Cardiac muscle cell (in vitro differentiated cells and primary cell): ENCODE measurements around the gene DLGAP1. TPM values are rescaled to one million over a fixed set of nuclear protein-coding genes. Genes with fewer than 3 reads are reported as not detected.

Experiments
- DNase-seq, 2 donors: peaks; one replicate each; pipeline versions ENCODE4 v3.0.0 to v3.0.0-alpha.2; 2010 to 2017; ENCODE audit warnings: low read depth in 1 of 2, low spot score in 1 of 2
- H3K27ac ChIP-seq: fragments of 200-600 bp; sonication (generic); 2 replicates; pipeline ENCODE4 v1.5.1; 2016
- H3K27me3 ChIP-seq: fragments of 200-600 bp; sonication (generic); 2 replicates; pipeline ENCODE4 v1.6.0; 2016; ENCODE audit warnings: control low read depth
- H3K36me3 ChIP-seq: fragments of 200-600 bp; sonication (generic); 2 replicates; pipeline ENCODE4 v1.5.1; 2016; ENCODE audit warnings: control low read depth
- H3K4me1 ChIP-seq: fragments of 200-600 bp; sonication (generic); 2 replicates; pipeline ENCODE4 v1.8.1; 2017; ENCODE audit warnings: low read depth, mild to moderate bottlenecking, mixed run types
- H3K4me3 ChIP-seq: fragments of 200-600 bp; sonication (generic); 2 replicates; pipeline ENCODE4 v1.5.1; 2016; ENCODE audit warnings: mild to moderate bottlenecking
- H3K9me3 ChIP-seq: fragments of 200-600 bp; sonication (generic); 2 replicates; pipeline ENCODE4 v1.5.1; 2017; ENCODE audit warnings: low read depth, mild to moderate bottlenecking, control low read depth
- CTCF ChIP-seq: IDR thresholded peaks from 2 replicates; pipeline ENCODE4 v1.5.1; 2012; ENCODE audit warnings: low read depth, mild to moderate bottlenecking, low read length
- polyA plus RNA-seq: library from polyadenylated mRNA; unstranded; fragments of >200 nt; fragmentation: Nextera tagmentation; extraction: Ambion mirVana; gene quantifications from 2 replicates; pipeline ENCODE4 v1.2.1, GENCODE V29; 2016
- total RNA-seq: library from RNA; depleted of rRNA; stranded (reverse); fragments of >200 nt; gene quantifications from 2 replicates; pipeline ENCODE4 v1.2.3, GENCODE V29; 2016

The DLGAP1 gene
- total and polyA plus RNA-seq, 2 experiments from 2014 or later, result 2.5 to 7.9 TPM

- TF ChIP-seq CTCF, result no peak
- no peak overlapping the region for H3K27ac ChIP-seq
- H3K27me3 ChIP-seq, result peaks cover 6% of the 10 kb centered on the region
- no peaks in the 10 kb centered on the region for H3K4me1 ChIP-seq
- no peak overlapping the region for H3K4me3 ChIP-seq
- no peaks in the 10 kb centered on the region for H3K36me3 ChIP-seq
- DNase-seq, result no peak
- H3K9me3 ChIP-seq, result no peaks in the 10 kb centered on the region
Measured at GRCh38 chr18:4276953-4277585, 178.0 kb downstream of the DLGAP1 start.

GRCh38 chr18:4271952-4272351 is 183.2 kb downstream of the DLGAP1 start:
- H3K27me3 ChIP-seq, result peaks cover 11% of the 10 kb centered on the region
- TF ChIP-seq CTCF, result no peak
- no peaks in the 10 kb centered on the region for H3K9me3 ChIP-seq
- DNase-seq, result no peak
- no peak overlapping the region for H3K27ac ChIP-seq
- no peaks in the 10 kb centered on the region for H3K36me3 ChIP-seq
- no peaks in the 10 kb centered on the region for H3K4me1 ChIP-seq
- H3K4me3 ChIP-seq, result no peak overlapping the region

- Histone ChIP-seq H3K27me3 (peaks cover 19% of the 10 kb centered on the region), H3K9me3 (no peaks in the 10 kb centered on the region), H3K4me3 (no peak overlapping the region), H3K27ac (no peak overlapping the region), H3K36me3 (no peaks in the 10 kb centered on the region), H3K4me1 (no peaks in the 10 kb centered on the region)
- DNase-seq, result no peak
- no peak for TF ChIP-seq CTCF
Measured at GRCh38 chr18:4270988-4271387, 184.1 kb downstream of the DLGAP1 start.

- Histone ChIP-seq H3K9me3 (no peaks in the 10 kb centered on the region), H3K27ac (no peak overlapping the region), H3K27me3 (peaks cover 26% of the 10 kb centered on the region), H3K36me3 (no peaks in the 10 kb centered on the region), H3K4me3 (no peak overlapping the region), H3K4me1 (no peaks in the 10 kb centered on the region)
- no peak for TF ChIP-seq CTCF
- no peak for DNase-seq
Measured at GRCh38 chr18:4270016-4270415, 185.1 kb downstream of the DLGAP1 start.

GRCh38 chr18:4267641-4268040 is 187.5 kb downstream of the DLGAP1 start:
- no peaks in the 10 kb centered on the region for H3K36me3 ChIP-seq
- H3K27ac ChIP-seq, result no peak overlapping the region
- H3K4me3 ChIP-seq, result no peak overlapping the region
- peak in 1 of 2 donors; percentile 20 for DNase-seq
- no peaks in the 10 kb centered on the region for H3K4me1 ChIP-seq
- H3K27me3 ChIP-seq, result peaks cover 36% of the 10 kb centered on the region
- H3K9me3 ChIP-seq, result no peaks in the 10 kb centered on the region
- no peak for TF ChIP-seq CTCF
